SU-DHL-6 (cell line): Measurements from ENCODE around the gene XYLB.

Source experiments
- EZH2phosphoT487 ChIP-seq: fragments of 200-600 bp; sonication (generic), shearing (Covaris generic); conservative IDR thresholded peaks from 2 replicates; pipeline ENCODE4 v1.6.1; 2018; ENCODE audit warnings: mild to moderate bottlenecking, antibody characterized with exemption, low read length, moderate library complexity, mixed read lengths
- TF ChIP-seq, protein P1 (sequence below): fragments of 200-600 bp; sonication (generic); IDR thresholded peaks from one replicate; pipeline ENCODE4 v1.5.1; 2017; ENCODE audit warnings: antibody characterized with exemption, mild to moderate bottlenecking, low read length, moderate library complexity; ENCODE audit not compliant: insufficient read depth, poor library complexity, severe bottlenecking

DNA sequence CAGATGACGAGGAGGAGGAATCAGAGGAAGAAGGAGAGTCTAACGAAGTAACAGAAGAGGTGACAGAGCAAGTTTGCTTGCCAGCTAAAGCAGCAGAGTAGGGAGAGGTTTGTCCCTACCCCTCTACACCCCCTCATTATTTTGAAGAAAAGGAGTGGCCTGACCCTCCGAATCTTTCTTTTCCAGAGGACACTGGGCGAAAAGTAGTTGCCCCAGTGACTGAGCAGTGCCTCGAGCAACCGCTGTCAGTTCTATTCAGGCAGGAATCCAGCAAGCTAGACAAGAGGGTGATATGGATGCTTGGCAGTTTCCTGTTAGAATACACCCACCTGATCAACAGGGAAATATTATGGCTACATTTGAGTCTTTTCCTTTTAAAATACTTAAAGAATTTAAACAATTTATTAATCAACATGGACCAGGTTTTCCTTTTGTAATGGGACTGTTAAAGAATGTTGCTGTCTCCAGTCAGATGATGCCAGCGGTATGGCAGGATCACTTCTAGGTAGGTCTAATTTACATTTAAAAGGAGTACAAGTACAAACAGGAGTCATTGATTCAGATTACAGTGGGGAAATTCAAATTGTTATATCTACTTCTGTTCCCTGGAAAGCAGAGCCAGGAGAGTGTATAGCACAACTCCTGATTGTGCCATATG, 75.2 kb downstream of the XYLB start:
- TF ChIP-seq, protein P1, sequence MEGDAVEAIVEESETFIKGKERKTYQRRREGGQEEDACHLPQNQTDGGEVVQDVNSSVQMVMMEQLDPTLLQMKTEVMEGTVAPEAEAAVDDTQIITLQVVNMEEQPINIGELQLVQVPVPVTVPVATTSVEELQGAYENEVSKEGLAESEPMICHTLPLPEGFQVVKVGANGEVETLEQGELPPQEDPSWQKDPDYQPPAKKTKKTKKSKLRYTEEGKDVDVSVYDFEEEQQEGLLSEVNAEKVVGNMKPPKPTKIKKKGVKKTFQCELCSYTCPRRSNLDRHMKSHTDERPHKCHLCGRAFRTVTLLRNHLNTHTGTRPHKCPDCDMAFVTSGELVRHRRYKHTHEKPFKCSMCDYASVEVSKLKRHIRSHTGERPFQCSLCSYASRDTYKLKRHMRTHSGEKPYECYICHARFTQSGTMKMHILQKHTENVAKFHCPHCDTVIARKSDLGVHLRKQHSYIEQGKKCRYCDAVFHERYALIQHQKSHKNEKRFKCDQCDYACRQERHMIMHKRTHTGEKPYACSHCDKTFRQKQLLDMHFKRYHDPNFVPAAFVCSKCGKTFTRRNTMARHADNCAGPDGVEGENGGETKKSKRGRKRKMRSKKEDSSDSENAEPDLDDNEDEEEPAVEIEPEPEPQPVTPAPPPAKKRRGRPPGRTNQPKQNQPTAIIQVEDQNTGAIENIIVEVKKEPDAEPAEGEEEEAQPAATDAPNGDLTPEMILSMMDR: no peak
- no peak for TF ChIP-seq EZH2phosphoT487
